PC-3 (cell line): ENCODE data around the gene CCBE1. TPM values are rescaled to one million over a fixed set of nuclear protein-coding genes. Genes with fewer than 3 reads are reported as not detected.

Experiments used
- ATAC-seq: fragments of 200-7000 bp; cut with Tn5 transposase; 2 replicates; pipeline ENCODE4 v1.9.1; 2020; ENCODE audit warnings: mild to moderate bottlenecking, moderate library complexity
- BruUV-seq: library from RNA; stranded (reverse); fragments of 400-500 nt; replicated peaks from 2 replicates; lab custom pipeline; 2021; lab: Mats Ljungman, UMichigan
- CTCF ChIA-PET: fragments of 300-600 bp; sonication (Branson Sonifier 250); formaldehyde crosslinking; loops from one replicate; lab custom pipeline; 2022; ENCODE audit warnings: antibody characterized with exemption; lab: Charles Lee
- POLR2A ChIA-PET: fragments of 300-600 bp; sonication (Branson Sonifier 250); formaldehyde crosslinking; loops from one replicate; lab custom pipeline; 2022; ENCODE audit warnings: antibody characterized with exemption; ENCODE audit not compliant: unreplicated experiment; lab: Charles Lee
- DNase-seq: peaks from one replicate; pipeline ENCODE4 v3.0.0-alpha.2; 2015
- H2AFZ ChIP-seq: fragments of 300-600 bp; sonication (generic); 2 replicates; pipeline ENCODE4 v1.6.0; 2016; ENCODE audit warnings: antibody characterized with exemption, low read length
- H3F3A ChIP-seq: fragments of 300-600 bp; sonication (generic); one replicate; pipeline ENCODE4 v1.6.0; 2017; ENCODE audit warnings: antibody characterized with exemption, low read length, control low read depth, mild to moderate bottlenecking; ENCODE audit not compliant: unreplicated experiment
- H3K27ac ChIP-seq: fragments of 300-600 bp; sonication (generic); 2 replicates; pipeline ENCODE4 v1.5.1; 2016; ENCODE audit warnings: mild to moderate bottlenecking, low read length
- H3K27me3 ChIP-seq: fragments of 300-600 bp; sonication (generic); 2 replicates; pipeline ENCODE4 v1.6.1; 2016; ENCODE audit warnings: low read length, mixed read lengths
- H3K36me3 ChIP-seq: fragments of 300-600 bp; sonication (generic); 2 replicates; pipeline ENCODE4 v1.6.1; 2016; ENCODE audit warnings: low read depth, mixed run types, low read length, mixed read lengths
- H3K4me1 ChIP-seq: fragments of 300-600 bp; sonication (generic); 2 replicates; pipeline ENCODE4 v1.5.1; 2016; ENCODE audit warnings: low read length; ENCODE audit not compliant: insufficient read depth
- H3K4me2 ChIP-seq: fragments of 300-600 bp; sonication (generic); 2 replicates; pipeline ENCODE4 v1.6.0; 2016; ENCODE audit warnings: low read length
- H3K4me3 ChIP-seq: fragments of 300-600 bp; sonication (generic); 2 replicates; pipeline ENCODE4 v1.5.1; 2016; ENCODE audit warnings: mild to moderate bottlenecking, low read length, mixed read lengths
- H3K79me2 ChIP-seq: fragments of 300-600 bp; sonication (generic); 2 replicates; pipeline ENCODE4 v1.6.1; 2017; ENCODE audit warnings: low read length, mixed read lengths
- H3K9ac ChIP-seq: fragments of 300-600 bp; sonication (generic); 2 replicates; pipeline ENCODE4 v1.6.0; 2016; ENCODE audit warnings: mild to moderate bottlenecking, low read length
- H3K9me2 ChIP-seq: fragments of 300-600 bp; sonication (generic); replicated peaks from 2 replicates; pipeline ENCODE4 v1.6.1; 2016; ENCODE audit warnings: mixed run types, low read length, mixed read lengths
- H3K9me3 ChIP-seq: fragments of 300-600 bp; sonication (generic); 2 replicates; pipeline ENCODE4 v1.6.1; 2016; ENCODE audit warnings: low read length, mixed read lengths
- H4K20me1 ChIP-seq: fragments of 300-600 bp; sonication (generic); 2 replicates; pipeline ENCODE4 v1.6.1; 2016; ENCODE audit warnings: low read length, mixed read lengths
- EZH2 ChIP-seq: fragments of 300-600 bp; sonication (generic); IDR thresholded peaks from one replicate; pipeline ENCODE4 v1.6.1; 2017; ENCODE audit warnings: antibody characterized with exemption, mild to moderate bottlenecking, low read length; ENCODE audit not compliant: unreplicated experiment
- EZH2phosphoT487 ChIP-seq: fragments of 300-600 bp; sonication (generic); IDR thresholded peaks from 2 replicates; pipeline ENCODE4 v1.6.1; 2018; ENCODE audit warnings: mild to moderate bottlenecking, antibody characterized with exemption, low read length, borderline replicate concordance
- intact Hi-C: fragments of 100-400 bp; cut with micrococcal nuclease; formaldehyde crosslinking; loops from 2 replicates; pipeline ENCODE4 v1.9.0; 2023
- total RNA-seq: library from RNA; depleted of rRNA; stranded (reverse); fragments of >200 nt; gene quantifications from 2 replicates; pipeline ENCODE4 v1.2.3, GENCODE V29; 2014
- TF ChIP-seq, protein P1 (sequence below): fragments of 300-600 bp; sonication (generic); conservative IDR thresholded peaks from 2 replicates; pipeline ENCODE4 v1.5.1; 2017; ENCODE audit warnings: antibody characterized with exemption, low read depth, mild to moderate bottlenecking, low read length

The CCBE1 gene
- total RNA-seq, 1 experiment from 2014 or later = 13.9 TPM

GRCh38 chr18:59577386-59577655 lies 119.9 kb downstream of the CCBE1 start:
- no peaks in the 10 kb centered on the region for H3K27me3 ChIP-seq
- no peak overlapping the region for H3K9ac ChIP-seq
- ChIA-PET POLR2A (no interaction called here), CTCF (no interaction called here)
- no peaks in the 10 kb centered on the region for H3K36me3 ChIP-seq
- no peaks in the 10 kb centered on the region for H4K20me1 ChIP-seq
- H3K27ac ChIP-seq = no peak overlapping the region
- H2AFZ ChIP-seq = no peak overlapping the region
- H3K9me3 ChIP-seq = no peaks in the 10 kb centered on the region
- H3K4me1 ChIP-seq = no peaks in the 10 kb centered on the region
- H3F3A ChIP-seq = no peaks in the 10 kb centered on the region
- DNase-seq = no peak
- no peaks in the 10 kb centered on the region for H3K9me2 ChIP-seq
- ATAC-seq = no peak
- H3K79me2 ChIP-seq = peaks cover 3% of the 10 kb centered on the region; the same call in 1 of the 2 replicates
- TF ChIP-seq EZH2 (no peak), EZH2phosphoT487 (no peak)
- TF ChIP-seq, protein P1, sequence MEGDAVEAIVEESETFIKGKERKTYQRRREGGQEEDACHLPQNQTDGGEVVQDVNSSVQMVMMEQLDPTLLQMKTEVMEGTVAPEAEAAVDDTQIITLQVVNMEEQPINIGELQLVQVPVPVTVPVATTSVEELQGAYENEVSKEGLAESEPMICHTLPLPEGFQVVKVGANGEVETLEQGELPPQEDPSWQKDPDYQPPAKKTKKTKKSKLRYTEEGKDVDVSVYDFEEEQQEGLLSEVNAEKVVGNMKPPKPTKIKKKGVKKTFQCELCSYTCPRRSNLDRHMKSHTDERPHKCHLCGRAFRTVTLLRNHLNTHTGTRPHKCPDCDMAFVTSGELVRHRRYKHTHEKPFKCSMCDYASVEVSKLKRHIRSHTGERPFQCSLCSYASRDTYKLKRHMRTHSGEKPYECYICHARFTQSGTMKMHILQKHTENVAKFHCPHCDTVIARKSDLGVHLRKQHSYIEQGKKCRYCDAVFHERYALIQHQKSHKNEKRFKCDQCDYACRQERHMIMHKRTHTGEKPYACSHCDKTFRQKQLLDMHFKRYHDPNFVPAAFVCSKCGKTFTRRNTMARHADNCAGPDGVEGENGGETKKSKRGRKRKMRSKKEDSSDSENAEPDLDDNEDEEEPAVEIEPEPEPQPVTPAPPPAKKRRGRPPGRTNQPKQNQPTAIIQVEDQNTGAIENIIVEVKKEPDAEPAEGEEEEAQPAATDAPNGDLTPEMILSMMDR = no peak
- no peak overlapping the region for H3K4me3 ChIP-seq
- intact Hi-C loops = no loop called here
- BruUV-seq = no TSS peak
- H3K4me2 ChIP-seq = no peak overlapping the region

- no peak overlapping the region for H3K9ac ChIP-seq
- no TSS peak for BruUV-seq
- no peak overlapping the region for H3K4me2 ChIP-seq
- no peaks in the 10 kb centered on the region for H3K4me1 ChIP-seq
- no peaks in the 10 kb centered on the region for H3K27me3 ChIP-seq
- CTCF ChIA-PET = no interaction called here
- H3K79me2 ChIP-seq = peaks cover 3% of the 10 kb centered on the region; the same call in 1 of the 2 replicates
- no peaks in the 10 kb centered on the region for H3K36me3 ChIP-seq
- no peak overlapping the region for H3K4me3 ChIP-seq
- H3K9me3 ChIP-seq = no peaks in the 10 kb centered on the region
- no peak for ATAC-seq
- no peak overlapping the region for H3K27ac ChIP-seq
- TF ChIP-seq EZH2 (no peak), EZH2phosphoT487 (no peak)
- TF ChIP-seq, protein P1 = no peak
- H3K9me2 ChIP-seq = no peaks in the 10 kb centered on the region
- intact Hi-C loops = no loop called here
- no peak for DNase-seq
- no peaks in the 10 kb centered on the region for H4K20me1 ChIP-seq
- POLR2A ChIA-PET = no interaction called here
- no peak overlapping the region for H2AFZ ChIP-seq
- no peaks in the 10 kb centered on the region for H3F3A ChIP-seq
These were observed 120.5 kb downstream of the CCBE1 start for GRCh38 chr18:59576541-59577385.

DNA sequence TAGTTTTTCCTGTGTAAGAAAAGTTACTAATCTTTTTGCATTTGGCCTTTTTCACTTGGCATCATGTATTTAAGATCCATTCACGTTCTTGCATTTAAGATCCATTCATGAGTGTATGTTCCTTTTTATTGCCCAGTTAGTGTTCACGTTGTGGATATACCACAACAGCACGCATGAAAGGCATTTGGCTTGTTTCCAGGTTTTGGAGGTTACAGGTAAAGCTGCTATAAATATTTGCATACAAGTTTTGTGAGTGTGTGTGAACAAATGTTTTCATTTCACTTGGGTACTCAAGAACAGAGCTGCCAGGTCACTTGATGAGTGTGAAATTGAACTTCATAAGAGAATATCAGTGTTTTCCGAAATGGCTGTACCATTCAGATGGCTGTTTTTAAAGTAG lies 121.2 kb downstream of the CCBE1 start:
- H3K4me1 ChIP-seq = no peaks in the 10 kb centered on the region
- intact Hi-C loops = no loop called here
- no peak overlapping the region for H3K4me2 ChIP-seq
- POLR2A ChIA-PET = no interaction called here
- no peaks in the 10 kb centered on the region for H3K36me3 ChIP-seq
- peaks cover 3% of the 10 kb centered on the region; the same call in 1 of the 2 replicates for H3K79me2 ChIP-seq
- no peak overlapping the region for H2AFZ ChIP-seq
- no peak overlapping the region for H3K9ac ChIP-seq
- CTCF ChIA-PET = no interaction called here
- no TSS peak for BruUV-seq
- no peaks in the 10 kb centered on the region for H3K27me3 ChIP-seq
- no peak overlapping the region for H3K4me3 ChIP-seq
- H4K20me1 ChIP-seq = no peaks in the 10 kb centered on the region
- no peaks in the 10 kb centered on the region for H3K9me3 ChIP-seq
- H3K9me2 ChIP-seq = no peaks in the 10 kb centered on the region
- ATAC-seq (no peak), DNase-seq (peak; percentile 9)
- no peaks in the 10 kb centered on the region for H3F3A ChIP-seq
- TF ChIP-seq EZH2 (no peak), EZH2phosphoT487 (no peak)
- no peak overlapping the region for H3K27ac ChIP-seq
